HEK293T (cell line): ENCODE data around the gene MMP25.
A peak's percentile ranks its signal among the peaks of the same experiment; 100 is the strongest.

Experiments used
- CTCF ChIA-PET: fragments of 350-600 bp; formaldehyde crosslinking; extraction: SDS; loops from one replicate; lab custom pipeline; 2021; ENCODE audit warnings: antibody characterized with exemption, inconsistent platforms; lab: Yijun Ruan, JAX
- POLR2A ChIA-PET: fragments of 350-600 bp; formaldehyde crosslinking; extraction: SDS; loops from one replicate; lab custom pipeline; 2020; ENCODE audit warnings: antibody characterized with exemption, inconsistent platforms; lab: Yijun Ruan, JAX
- DNase-seq: peaks from one replicate; pipeline ENCODE4 v3.0.0; 2012; ENCODE audit warnings: mixed read lengths; ENCODE audit errors: extremely low spot score
- ARNT ChIP-seq: fragments of 450-650 bp; IDR thresholded peaks from 2 replicates; pipeline ENCODE4 v1.6.1; 2017; ENCODE audit warnings: mild to moderate bottlenecking
- BHLHE40 ChIP-seq: fragments of 450-650 bp; IDR thresholded peaks from 2 replicates; pipeline ENCODE4 v1.6.1; 2016; ENCODE audit warnings: mild to moderate bottlenecking, moderate library complexity, borderline replicate concordance
- CTBP1 ChIP-seq: fragments of 450-650 bp; IDR thresholded peaks from 2 replicates; pipeline ENCODE4 v1.6.1; 2016; ENCODE audit warnings: borderline replicate concordance
- ELF4 ChIP-seq: fragments of 450-650 bp; IDR thresholded peaks from 2 replicates; pipeline ENCODE4 v1.6.1; 2017; ENCODE audit warnings: antibody characterized with exemption
- FOXA1 ChIP-seq: fragments of 450-650 bp; IDR thresholded peaks from 2 replicates; pipeline ENCODE4 v1.6.1; 2016; ENCODE audit warnings: mild to moderate bottlenecking
- FOXK2 ChIP-seq: fragments of 450-650 bp; IDR thresholded peaks from 2 replicates; pipeline ENCODE4 v1.6.1; 2016; ENCODE audit warnings: mild to moderate bottlenecking
- FOXM1 ChIP-seq: fragments of 450-650 bp; IDR thresholded peaks from 2 replicates; pipeline ENCODE4 v1.6.1; 2017; ENCODE audit warnings: mild to moderate bottlenecking, borderline replicate concordance
- HDGF ChIP-seq: fragments of 450-650 bp; IDR thresholded peaks from 2 replicates; pipeline ENCODE4 v1.6.1; 2017; ENCODE audit warnings: antibody characterized with exemption, borderline replicate concordance
- L3MBTL2 ChIP-seq: fragments of 450-650 bp; conservative IDR thresholded peaks from 2 replicates; pipeline ENCODE4 v1.6.1; 2016; ENCODE audit warnings: mild to moderate bottlenecking
- LEF1 ChIP-seq: fragments of 450-650 bp; IDR thresholded peaks from 2 replicates; pipeline ENCODE4 v1.6.1; 2017; ENCODE audit warnings: mild to moderate bottlenecking, borderline replicate concordance
- NFRKB ChIP-seq: fragments of 450-650 bp; IDR thresholded peaks from 2 replicates; pipeline ENCODE4 v1.6.1; 2016; ENCODE audit warnings: mild to moderate bottlenecking, moderate library complexity
- SP1 ChIP-seq: fragments of 450-650 bp; IDR thresholded peaks from 2 replicates; pipeline ENCODE4 v1.6.1; 2017
- SUZ12 ChIP-seq: fragments of 450-650 bp; IDR thresholded peaks from 2 replicates; pipeline ENCODE4 v1.6.1; 2016; ENCODE audit warnings: mild to moderate bottlenecking
- TARDBP ChIP-seq: fragments of 450-650 bp; IDR thresholded peaks from 2 replicates; pipeline ENCODE4 v1.6.1; 2016
- ZNF384 ChIP-seq: fragments of 450-650 bp; IDR thresholded peaks from 2 replicates; pipeline ENCODE4 v1.6.1; 2016
- TF ChIP-seq, protein P1 (sequence below): fragments of 450-650 bp; IDR thresholded peaks from 2 replicates; pipeline ENCODE4 v1.6.1; 2016

Gene MMP25

GRCh38 chr16:3020247-3020603 is 26.1 kb upstream of the MMP25 start, which contains the start of gene TNFRSF12A:
TNFRSF12A (plus strand) TSS chr16:3020368; CDS start chr16:3020398, 30 bp downstream.
- ChIA-PET CTCF (interaction anchor here (0.5 to 4.5 kb wide), 4 partner anchors 8 to 97 kb away, joined by 3 to 38 read pairs (median 6); no protein-coding TSS in a partner anchor), POLR2A (interaction anchor here (0.6 to 7.2 kb wide), 18 partner anchors 8 to 99 kb away, joined by 3 to 60 read pairs (median 7); partner anchors contain the start of genes CLDN9, MMP25, PAQR4 and PKMYT1)
- TF ChIP-seq ELF4, result no peak
- no peak for TF ChIP-seq L3MBTL2
- TF ChIP-seq FOXK2, result no peak
- no peak for TF ChIP-seq BHLHE40
- no peak for TF ChIP-seq ARNT
- no peak for TF ChIP-seq CTBP1
- no peak for TF ChIP-seq SUZ12
- no peak for TF ChIP-seq ZNF384
- no peak for TF ChIP-seq SP1
- no peak for TF ChIP-seq TARDBP
- no peak for TF ChIP-seq NFRKB
- no peak for TF ChIP-seq FOXM1
- TF ChIP-seq FOXA1, result no peak
- no peak for TF ChIP-seq HDGF
- peak; percentile 86 for DNase-seq

DNA sequence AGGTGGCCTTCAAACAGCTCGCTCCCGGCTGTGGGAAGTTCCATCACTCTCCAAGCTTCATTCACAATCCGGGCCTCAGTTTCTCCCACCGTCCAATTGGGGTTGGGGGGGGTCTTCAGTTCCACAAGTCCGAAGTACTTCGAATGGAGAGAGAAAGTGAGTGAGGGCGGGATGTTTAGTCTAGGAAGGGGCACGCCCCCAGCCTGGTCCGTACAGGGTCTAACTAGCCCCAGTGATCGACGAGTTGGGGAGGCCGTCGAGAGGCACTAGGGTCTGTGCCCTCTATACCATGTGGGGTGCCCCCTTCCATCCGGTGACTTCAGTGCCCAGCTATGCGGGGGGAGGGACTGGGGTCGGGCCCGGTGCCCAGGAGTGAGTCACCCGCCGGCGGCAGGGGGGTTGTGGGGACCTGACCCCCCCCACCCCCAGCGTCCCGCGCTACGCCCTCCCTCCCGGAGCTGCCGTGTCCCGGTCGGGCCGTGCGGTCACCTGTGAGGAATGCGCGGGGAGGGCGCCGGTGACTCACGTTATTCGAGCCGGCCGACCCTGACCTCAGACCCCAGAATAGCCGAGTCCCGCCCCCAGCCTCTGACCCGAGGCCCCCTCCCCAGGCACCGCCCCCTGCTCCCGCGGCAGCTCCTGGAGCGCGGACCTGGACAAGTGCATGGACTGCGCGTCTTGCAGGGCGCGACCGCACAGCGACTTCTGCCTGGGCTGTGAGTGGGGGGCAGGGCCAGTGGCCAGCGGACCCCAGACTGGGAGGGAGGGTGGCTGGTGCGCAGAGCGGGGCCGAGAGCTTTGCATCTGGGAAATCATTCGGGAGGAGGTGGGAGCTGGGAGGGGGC is 25.5 kb upstream of the MMP25 start:
- no peak for DNase-seq
- ChIA-PET CTCF (interaction anchor here (0.5 to 4.5 kb wide), 5 partner anchors 7 to 1284 kb away, joined by 3 to 38 read pairs (median 5); no protein-coding TSS in a partner anchor), POLR2A (interaction anchor here (0.6 to 7.2 kb wide), 21 partner anchors 8 to 153 kb away, joined by 3 to 60 read pairs (median 6); partner anchors contain the start of genes CLDN9, FLYWCH1, MMP25 and PAQR4)
- peak; percentile 73 for TF ChIP-seq L3MBTL2
- TF ChIP-seq FOXM1, result peak; percentile 38; the same call in 1 of the 2 replicates
- TF ChIP-seq, protein P1, sequence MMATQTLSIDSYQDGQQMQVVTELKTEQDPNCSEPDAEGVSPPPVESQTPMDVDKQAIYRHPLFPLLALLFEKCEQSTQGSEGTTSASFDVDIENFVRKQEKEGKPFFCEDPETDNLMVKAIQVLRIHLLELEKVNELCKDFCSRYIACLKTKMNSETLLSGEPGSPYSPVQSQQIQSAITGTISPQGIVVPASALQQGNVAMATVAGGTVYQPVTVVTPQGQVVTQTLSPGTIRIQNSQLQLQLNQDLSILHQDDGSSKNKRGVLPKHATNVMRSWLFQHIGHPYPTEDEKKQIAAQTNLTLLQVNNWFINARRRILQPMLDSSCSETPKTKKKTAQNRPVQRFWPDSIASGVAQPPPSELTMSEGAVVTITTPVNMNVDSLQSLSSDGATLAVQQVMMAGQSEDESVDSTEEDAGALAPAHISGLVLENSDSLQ, result no peak

GRCh38 chr16:3021449-3022207 is 24.7 kb upstream of the MMP25 start:
- TF ChIP-seq NFRKB (no peak), CTBP1 (no peak), SP1 (no peak), TARDBP (no peak), FOXK2 (no peak)
- ChIA-PET POLR2A (interaction anchor here (0.6 to 7.2 kb wide), 14 partner anchors 10 to 154 kb away, joined by 3 to 60 read pairs (median 4); partner anchors contain the start of genes CLDN9, FLYWCH1, MMP25 and PKMYT1), CTCF (interaction anchor here (0.6 to 4.5 kb wide), 2 partner anchors 10 to 1283 kb away, joined by 3 to 38 read pairs; no protein-coding TSS in a partner anchor)
- DNase-seq, result peak; percentile 67

- CTCF ChIA-PET, result interaction anchor here (0.6 to 4.5 kb wide), 3 partner anchors 9 to 107 kb away, joined by 3 to 38 read pairs (median 3); no protein-coding TSS in a partner anchor
- POLR2A ChIA-PET, result interaction anchor here (0.6 to 7.2 kb wide), 11 partner anchors 9 to 110 kb away, joined by 3 to 60 read pairs (median 5); partner anchors contain the start of genes CLDN9, MMP25 and PKMYT1
Measured at GRCh38 chr16:3022208-3022683, 24.1 kb upstream of the MMP25 start.

DNA sequence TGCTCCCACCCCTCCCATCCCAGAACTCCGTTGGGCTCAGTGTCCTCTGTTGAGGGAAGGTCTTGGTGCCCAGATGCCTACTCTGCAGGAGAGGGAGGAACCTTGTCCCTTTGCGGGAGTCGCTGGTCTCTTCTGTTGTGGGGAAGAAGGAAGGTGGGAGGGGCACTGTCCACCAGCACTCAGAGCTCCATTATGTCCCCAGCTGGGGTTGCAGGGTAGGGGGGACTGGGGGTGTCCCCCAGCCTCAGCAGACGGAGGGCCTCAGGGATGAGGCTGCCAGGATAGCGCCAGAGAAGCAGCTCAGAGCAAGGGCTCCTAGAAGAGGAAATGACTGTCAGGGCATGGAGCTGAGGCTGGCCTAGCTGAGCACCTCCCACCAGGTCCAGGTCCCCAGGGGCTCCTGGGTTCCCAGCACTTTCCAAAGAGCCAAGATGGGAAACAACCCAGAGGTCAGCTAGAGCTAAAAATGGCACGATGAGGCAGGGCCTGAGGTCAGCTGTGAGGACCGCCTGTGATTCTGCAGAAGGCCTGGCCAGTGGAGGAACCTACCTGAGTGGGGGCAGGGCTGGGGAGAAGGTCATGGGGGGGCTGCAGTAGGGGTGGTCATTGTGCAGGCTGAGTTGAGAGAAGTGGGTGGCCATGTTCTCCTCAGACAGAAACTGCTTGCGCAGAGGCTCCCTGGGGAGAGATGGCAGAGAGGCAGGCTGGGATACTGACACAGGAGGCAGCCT is 23.5 kb upstream of the MMP25 start:
- TF ChIP-seq ARNT, result no peak
- TF ChIP-seq, protein P1, result no peak
- POLR2A ChIA-PET, result interaction anchor here (0.8 to 7.2 kb wide), 11 partner anchors 9 to 109 kb away, joined by 3 to 60 read pairs (median 4); partner anchors contain the start of genes CLDN9, KREMEN2, MMP25 and PKMYT1
- CTCF ChIA-PET, result interaction anchor here (0.6 to 4.5 kb wide), 3 partner anchors 9 to 107 kb away, joined by 3 to 38 read pairs (median 3); no protein-coding TSS in a partner anchor
- DNase-seq, result no peak

More at GRCh38 chr16:3022208-3022683, 24.1 kb upstream of the MMP25 start:
- DNase-seq, result no peak
- no peak for TF ChIP-seq FOXA1
- TF ChIP-seq BHLHE40, result no peak
- TF ChIP-seq LEF1, result no peak
- TF ChIP-seq HDGF, result no peak
- no peak for TF ChIP-seq ELF4
- no peak for TF ChIP-seq TARDBP
- TF ChIP-seq, protein P1, result no peak
- no peak for TF ChIP-seq SP1
- no peak for TF ChIP-seq CTBP1
- TF ChIP-seq NFRKB, result no peak
- TF ChIP-seq FOXM1, result no peak
- TF ChIP-seq L3MBTL2, result no peak
- no peak for TF ChIP-seq SUZ12
- no peak for TF ChIP-seq ARNT
- no peak for TF ChIP-seq FOXK2
- no peak for TF ChIP-seq ZNF384
